PC-9 (cell line): ENCODE data around the gene CSNK1D.
"Not testable (repeated sequence)": the region's sequence is repeated elsewhere in the genome, so short reads cannot be mapped to it uniquely, and the experiment has no call there.

Experiments used
- CTCF ChIP-seq: fragments of 200-600 bp; sonication (generic); conservative IDR thresholded peaks from 2 replicates; pipeline ENCODE4 v1.6.1; 2017; ENCODE audit warnings: mixed run types, antibody characterized with exemption, mild to moderate bottlenecking, moderate library complexity
- EZH2 ChIP-seq: fragments of 200-600 bp; sonication (generic); IDR thresholded peaks from 2 replicates; pipeline ENCODE4 v1.8.0; 2017; ENCODE audit warnings: antibody characterized with exemption, low read depth

GRCh38 chr17:82259972-82260961 lies 13.2 kb downstream of the CSNK1D start:
- not testable (repeated sequence) for TF ChIP-seq CTCF, EZH2
